Heart left ventricle (tissue), 16 donors: ENCODE results near the gene PAX2. TPM values are rescaled to one million over a fixed set of nuclear protein-coding genes. Genes with fewer than 3 reads are reported as not detected.

Experiments
- ATAC-seq, 4 donors: fragments of 200-7000 bp; cut with Tn5 transposase; one replicate each; pipeline ENCODE4 v1.9.1; 2020 to 2022; ENCODE audit warnings: moderate library complexity in 4 of 4, mild to moderate bottlenecking in 3 of 4, moderate number of reproducible peaks in 1 of 4
- DNase-seq, 5 donors: peaks; one replicate each; pipeline ENCODE4 v3.0.0-alpha.2; 2020
- H3K27ac ChIP-seq, 12 donors: fragments of 200-600 bp; sonication (generic) in 4 of 12; one replicate each; pipeline versions ENCODE4 v1.5.0 to v1.8.0; 2016 to 2022; ENCODE audit warnings: mild to moderate bottlenecking in 2 of 12
- H3K27me3 ChIP-seq, 9 donors: fragments of 200-600 bp; sonication (generic) in 2 of 9; one replicate each; pipeline versions ENCODE4 v1.5.1 to v1.8.0; 2016 to 2022; ENCODE audit warnings: mild to moderate bottlenecking in 3 of 9
- H3K36me3 ChIP-seq, 9 donors: fragments of 200-600 bp; sonication (generic) in 2 of 9; one replicate each; pipeline versions ENCODE4 v1.5.0 to v1.8.0; 2018 to 2022; ENCODE audit warnings: mild to moderate bottlenecking in 2 of 9
- H3K4me1 ChIP-seq, 12 donors: fragments of 200-600 bp; sonication (generic) in 4 of 12; one replicate each; pipeline versions ENCODE4 v1.5.0 to v1.8.0; 2016 to 2022; ENCODE audit warnings: mild to moderate bottlenecking in 3 of 12
- H3K4me3 ChIP-seq, 12 donors: fragments of 200-600 bp; sonication (generic) in 4 of 12; one replicate each; pipeline versions ENCODE4 v1.5.0 to v1.8.0; 2017 to 2022; ENCODE audit warnings: mild to moderate bottlenecking in 9 of 12, moderate library complexity in 4 of 12
- H3K9me3 ChIP-seq, 12 donors: fragments of 200-600 bp; sonication (generic) in 4 of 12; one replicate each; pipeline versions ENCODE4 v1.5.0 to v1.8.0; 2016 to 2022; ENCODE audit warnings: mild to moderate bottlenecking in 1 of 12
- POLR2A ChIP-seq, 2 donors: fragments of 450-650 bp; IDR thresholded peaks; one replicate each; pipeline ENCODE4 v1.6.1; 2017; ENCODE audit warnings: antibody characterized with exemption in 2 of 2, mild to moderate bottlenecking in 2 of 2, moderate library complexity in 2 of 2
- WGBS, 4 donors: extraction: QIAGEN DNeasy Blood & Tissue Kit in 2 of 4; methylation state at CpG; one replicate each; pipeline versions ENCODE4 v1.1.5 to v1.1.7; 2013 to 2018; 5-methylcytosine and 5-hydroxymethylcytosine counted together
- intact Hi-C, 10 donors: fragments of 100-400 bp; cut with DNase I; formaldehyde crosslinking; loops; one replicate each; pipeline versions ENCODE4 v1.11.1 to v1.14.2; 2022
- polyA plus RNA-seq, 2 donors: library from polyadenylated mRNA; stranded (reverse); fragments of 200-250 nt; gene quantifications; one replicate each; pipeline ENCODE4 v1.2.3, GENCODE V29; 2013
- total RNA-seq, 9 donors: library from RNA; depleted of rRNA in 2 of 9; stranded (reverse); fragments of >200 nt in 2 of 9; fragmentation: NEBNext Ultra II Directional in 3 of 9; extraction: Animal tissue kit (Norgen Biotek cat#: 25700) in 3 of 9; gene quantifications; one replicate each; pipeline versions ENCODE4 v1.1.0 to v1.2.4, GENCODE V29; 2016 to 2023
- TF ChIP-seq, protein P1 (sequence below), 12 donors: fragments of 200-600 bp; sonication (generic) in 4 of 12; IDR thresholded peaks; one replicate each; pipeline versions ENCODE4 v1.5.0 to v1.8.0; 2018 to 2022; ENCODE audit warnings: antibody characterized with exemption in 12 of 12, mild to moderate bottlenecking in 5 of 12
- donor health status: ischemic (EF 13 %, LVEDD 7.1; RV severe dilation, severe dysfunction).
- donor health status: healthy with polysubstance abuse.
- donor health status: DM: no; HTN: yes; CAD: no.
- donor health status: DM: no; HTN: no; CAD: no.
- donor health status: ischemic (EF 25% LVEDD 6.9; RV normal size, moderate dysfunction).
- donor health status: ischemic (EF 25% LVEDD 5.7; RV mildly dilated, moderate dysfunction).
- donor health status: healthy.
- donor health status: DM: yes; HTN: yes; CAD: no.
- donor health status: ischemic (EF 35%, LVEDD 5.7; RV mildly dilated, moderate dysfunction).
- donor health status: nonischemic (EF 11% LVEDD 7.7; RV severe dilation, severe dysfunction).
- donor health status: DM: yes; HTN: yes; CAD: no.
- donor health status: PGD.
- donor health status: ischemic (EF 29% LVEDD 5.4; RV normal size, mild dysfunction).
- donor health status: nonischemic (EF 23%, LVEDD 6.1; RV moderate dilation, normal function).

The PAX2 gene
- total and polyA plus RNA-seq, 11 donors, result not detected

- intact Hi-C loops, result no loop called here
- no peaks in the 10 kb centered on the region for H3K36me3 ChIP-seq
- peaks cover 0 to 35% (median 19%) of the 10 kb centered on the region in 12 donors for H3K4me1 ChIP-seq
- WGBS, 4 donors, result 8 to 13% (median 9%) methylated on average over 19 to 37 of the region's 37 CpGs
- H3K9me3 ChIP-seq, result no peaks in the 10 kb centered on the region
- ATAC-seq (no peak), DNase-seq (no peak)
- no peak overlapping the region for H3K4me3 ChIP-seq
- no peak overlapping the region for H3K27ac ChIP-seq
- H3K27me3 ChIP-seq, result peaks cover 49 to 100% (median 95%) of the 10 kb centered on the region in 9 donors
- TF ChIP-seq POLR2A (IDR thresholded peaks at IDR 0.05), result no peak
- TF ChIP-seq, protein P1, sequence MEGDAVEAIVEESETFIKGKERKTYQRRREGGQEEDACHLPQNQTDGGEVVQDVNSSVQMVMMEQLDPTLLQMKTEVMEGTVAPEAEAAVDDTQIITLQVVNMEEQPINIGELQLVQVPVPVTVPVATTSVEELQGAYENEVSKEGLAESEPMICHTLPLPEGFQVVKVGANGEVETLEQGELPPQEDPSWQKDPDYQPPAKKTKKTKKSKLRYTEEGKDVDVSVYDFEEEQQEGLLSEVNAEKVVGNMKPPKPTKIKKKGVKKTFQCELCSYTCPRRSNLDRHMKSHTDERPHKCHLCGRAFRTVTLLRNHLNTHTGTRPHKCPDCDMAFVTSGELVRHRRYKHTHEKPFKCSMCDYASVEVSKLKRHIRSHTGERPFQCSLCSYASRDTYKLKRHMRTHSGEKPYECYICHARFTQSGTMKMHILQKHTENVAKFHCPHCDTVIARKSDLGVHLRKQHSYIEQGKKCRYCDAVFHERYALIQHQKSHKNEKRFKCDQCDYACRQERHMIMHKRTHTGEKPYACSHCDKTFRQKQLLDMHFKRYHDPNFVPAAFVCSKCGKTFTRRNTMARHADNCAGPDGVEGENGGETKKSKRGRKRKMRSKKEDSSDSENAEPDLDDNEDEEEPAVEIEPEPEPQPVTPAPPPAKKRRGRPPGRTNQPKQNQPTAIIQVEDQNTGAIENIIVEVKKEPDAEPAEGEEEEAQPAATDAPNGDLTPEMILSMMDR (IDR thresholded peaks at IDR 0.05), result no peak
These were observed 5.2 kb downstream of the PAX2 start for GRCh38 chr10:100750291-100751210.

DNA sequence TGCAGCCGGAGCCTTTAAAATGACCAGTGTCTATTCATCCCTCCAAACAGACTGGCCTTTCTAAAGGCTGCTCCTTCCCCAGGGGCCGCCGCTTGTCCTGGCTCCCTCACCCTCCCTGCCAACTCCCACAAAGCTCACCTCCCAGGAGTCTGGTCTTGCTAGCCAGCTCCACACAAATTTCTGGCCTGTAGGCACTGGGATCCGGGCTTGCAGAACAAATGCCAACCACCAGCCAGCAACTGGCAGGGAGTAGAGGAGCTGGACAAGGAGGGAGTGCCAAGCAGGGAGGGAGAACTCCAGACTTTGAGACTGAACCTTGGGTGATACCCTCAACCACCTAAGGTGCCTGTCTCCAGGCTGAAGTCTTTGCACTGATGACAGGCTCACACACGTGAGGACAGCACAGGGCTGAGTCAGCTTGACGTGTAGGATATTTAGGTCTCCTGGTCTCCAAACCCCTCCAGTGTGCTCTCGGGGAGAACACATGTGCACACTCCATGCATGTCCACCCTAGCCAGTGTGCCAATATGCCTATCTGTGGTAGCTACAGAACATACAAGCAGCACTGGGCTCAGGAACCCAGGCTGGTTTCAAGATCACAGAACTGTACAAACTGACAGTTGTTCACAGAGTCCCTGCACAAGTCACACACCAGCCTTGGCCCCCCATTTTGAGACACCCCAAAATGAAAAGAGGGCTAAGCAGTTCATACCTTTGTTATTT, 6.0 kb downstream of the PAX2 start:
- intact Hi-C loops, result no loop called here
- Histone ChIP-seq H3K27ac (no peak overlapping the region), H3K9me3 (no peaks in the 10 kb centered on the region), H3K4me3 (no peak overlapping the region), H3K36me3 (no peaks in the 10 kb centered on the region), H3K27me3 (peaks cover 43 to 100% (median 91%) of the 10 kb centered on the region in 9 donors), H3K4me1 (peaks cover 0 to 27% (median 13%) of the 10 kb centered on the region in 12 donors)
- WGBS, 4 donors, result 28 to 37% (median 35%) methylated on average over 6 to 7 of the region's 7 CpGs
- TF ChIP-seq, protein P1 (IDR thresholded peaks at IDR 0.05), result no peak
- TF ChIP-seq POLR2A (IDR thresholded peaks at IDR 0.05), result no peak
- DNase-seq (no peak), ATAC-seq (no peak)

DNA sequence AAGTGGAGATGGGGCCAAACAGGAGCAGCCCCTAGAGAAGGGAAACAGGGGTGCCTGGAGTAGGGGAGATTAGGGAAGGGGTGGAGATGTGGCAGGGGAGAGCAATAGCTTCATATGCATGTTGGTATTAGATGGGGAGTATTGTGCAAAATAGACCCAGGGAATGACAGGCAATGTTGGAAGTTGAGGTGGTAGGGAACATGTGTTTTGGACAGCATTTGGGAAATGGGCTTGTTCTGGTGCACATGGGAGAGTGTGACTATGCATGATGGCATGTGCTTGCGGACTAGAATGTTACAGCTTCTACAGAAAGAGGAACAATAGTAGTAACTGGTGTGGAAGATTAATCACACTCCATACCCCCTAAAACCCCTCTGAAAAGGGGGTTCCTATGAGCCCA, 10.4 kb downstream of the PAX2 start:
- no peak overlapping the region for H3K27ac ChIP-seq
- H3K4me3 ChIP-seq, result no peak overlapping the region
- intact Hi-C loops, result no loop called here
- H3K36me3 ChIP-seq, result no peaks in the 10 kb centered on the region
- H3K27me3 ChIP-seq, result peaks cover 17 to 99% (median 77%) of the 10 kb centered on the region in 9 donors
- TF ChIP-seq POLR2A (IDR thresholded peaks at IDR 0.05), result no peak
- TF ChIP-seq, protein P1 (IDR thresholded peaks at IDR 0.05), result no peak
- DNase-seq, result no peak
- H3K9me3 ChIP-seq, result no peaks in the 10 kb centered on the region
- no peak for ATAC-seq
- H3K4me1 ChIP-seq, result no peaks in the 10 kb centered on the region
- 76 to 94% (median 89%) methylated on average over 1 of the region's 1 CpG for WGBS, 4 donors

DNA sequence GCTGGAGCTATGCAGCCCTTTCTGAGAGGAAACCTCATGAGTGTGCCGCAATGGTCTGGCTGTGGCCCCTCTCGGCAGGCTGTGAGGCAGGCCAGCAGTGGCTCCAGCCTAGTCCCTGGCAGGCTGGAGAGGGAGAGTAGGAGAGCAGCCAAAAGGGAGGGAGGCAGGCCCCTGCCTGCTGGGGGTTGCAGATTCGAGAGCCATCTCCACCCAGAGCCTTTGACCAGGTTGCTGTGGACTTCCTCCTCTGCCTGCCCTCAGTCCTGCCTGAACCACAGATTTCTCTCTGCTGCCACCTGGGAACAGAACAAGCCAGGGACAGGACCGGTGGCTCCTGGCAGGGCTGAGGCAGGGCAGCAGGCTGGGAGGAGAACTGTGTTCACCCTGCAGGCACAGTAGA, 13.9 kb downstream of the PAX2 start:
- ATAC-seq, result no peak
- Histone ChIP-seq H3K4me3 (no peak overlapping the region), H3K4me1 (no peaks in the 10 kb centered on the region), H3K36me3 (no peaks in the 10 kb centered on the region), H3K27ac (no peak overlapping the region), H3K27me3 (peaks cover 7 to 94% (median 58%) of the 10 kb centered on the region in 9 donors), H3K9me3 (no peaks in the 10 kb centered on the region)
- intact Hi-C loops, result no loop called here
- DNase-seq, result no peak
- TF ChIP-seq, protein P1 (IDR thresholded peaks at IDR 0.05), result no peak
- no peak for TF ChIP-seq POLR2A (IDR thresholded peaks at IDR 0.05)
- WGBS, 4 donors, result 40 to 55% (median 47%) methylated on average over 4 of the region's 4 CpGs
